Measurements from ENCODE around the gene RSPO1. TPM values are rescaled to one million over a fixed set of nuclear protein-coding genes. Genes with fewer than 3 reads are reported as not detected.

Gene RSPO1
- total RNA-seq, 1 experiment from 2014 or later = not detected

GRCh38 chr1:37631036-37631435 is 3.7 kb downstream of the RSPO1 start:
- POLR2A ChIA-PET (ENCODE audit: low non-redundant PET) = no interaction called here
- Histone ChIP-seq H3K4me1 (ENCODE audit: insufficient read depth, low read length, poor library complexity, severe bottlenecking) (no peaks in the 10 kb centered on the region), H3K4me3 (ENCODE audit: low read depth, low read length, poor library complexity, severe bottlenecking) (no peak overlapping the region), H3K36me3 (ENCODE audit: insufficient read depth, low read length, poor library complexity, severe bottlenecking) (no peaks in the 10 kb centered on the region), H3K27me3 (replicated peaks; ENCODE audit: insufficient read depth, low read depth, low read length, poor library complexity) (peaks cover 95% of the 10 kb centered on the region), H3K27ac (ENCODE audit: low read depth, low read length, poor library complexity, severe bottlenecking) (no peak overlapping the region), H3K9me3 (ENCODE audit: low read depth, low read length, poor library complexity, severe bottlenecking) (no peaks in the 10 kb centered on the region)
- DNase-seq (ENCODE audit: low spot score) = no peak
- TF ChIP-seq EZH2 (IDR thresholded peaks at IDR 0.05; ENCODE audit: borderline replicate concordance, low read depth, low read length, poor library complexity, severe bottlenecking) = no peak
- TF ChIP-seq CTCF (conservative IDR thresholded peaks at IDR 0.05; ENCODE audit: low read depth, low read length) = no peak
- intact Hi-C loops (cut with micrococcal nuclease; ENCODE audit: unreplicated experiment) = no loop called here
- CTCF ChIA-PET = no interaction called here
- no TSS peak for BruUV-seq (replicated peaks)

GRCh38 chr1:37630426-37631028 is 4.2 kb downstream of the RSPO1 start:
- H3K9me3 ChIP-seq (ENCODE audit: low read depth, low read length, poor library complexity, severe bottlenecking) = no peaks in the 10 kb centered on the region
- no TSS peak for BruUV-seq (replicated peaks)
- H3K27ac ChIP-seq (ENCODE audit: low read depth, low read length, poor library complexity, severe bottlenecking) = no peak overlapping the region
- ChIA-PET CTCF (no interaction called here), POLR2A (ENCODE audit: low non-redundant PET) (no interaction called here)
- TF ChIP-seq EZH2 (IDR thresholded peaks at IDR 0.05; ENCODE audit: borderline replicate concordance, low read depth, low read length, poor library complexity, severe bottlenecking) (no peak), CTCF (conservative IDR thresholded peaks at IDR 0.05; ENCODE audit: low read depth, low read length) (no peak)
- DNase-seq (ENCODE audit: low spot score) = no peak
- intact Hi-C loops (cut with micrococcal nuclease; ENCODE audit: unreplicated experiment) = no loop called here
- H3K4me1 ChIP-seq (ENCODE audit: insufficient read depth, low read length, poor library complexity, severe bottlenecking) = no peaks in the 10 kb centered on the region
- H3K4me3 ChIP-seq (ENCODE audit: low read depth, low read length, poor library complexity, severe bottlenecking) = no peak overlapping the region
- H3K27me3 ChIP-seq (replicated peaks; ENCODE audit: insufficient read depth, low read depth, low read length, poor library complexity) = peaks cover 92% of the 10 kb centered on the region
- no peaks in the 10 kb centered on the region for H3K36me3 ChIP-seq (ENCODE audit: insufficient read depth, low read length, poor library complexity, severe bottlenecking)

- H3K9me3 ChIP-seq (ENCODE audit: low read depth, low read length, poor library complexity, severe bottlenecking) = no peaks in the 10 kb centered on the region
- POLR2A ChIA-PET (ENCODE audit: low non-redundant PET) = no interaction called here
- H3K36me3 ChIP-seq (ENCODE audit: insufficient read depth, low read length, poor library complexity, severe bottlenecking) = no peaks in the 10 kb centered on the region
- intact Hi-C loops (cut with micrococcal nuclease; ENCODE audit: unreplicated experiment) = no loop called here
- no peak overlapping the region for H3K27ac ChIP-seq (ENCODE audit: low read depth, low read length, poor library complexity, severe bottlenecking)
- no peak for DNase-seq (ENCODE audit: low spot score)
- no peaks in the 10 kb centered on the region for H3K4me1 ChIP-seq (ENCODE audit: insufficient read depth, low read length, poor library complexity, severe bottlenecking)
- no peak overlapping the region for H3K4me3 ChIP-seq (ENCODE audit: low read depth, low read length, poor library complexity, severe bottlenecking)
- peaks cover 89% of the 10 kb centered on the region for H3K27me3 ChIP-seq (replicated peaks; ENCODE audit: insufficient read depth, low read depth, low read length, poor library complexity)
- no TSS peak for BruUV-seq (replicated peaks)
- no peak for TF ChIP-seq EZH2 (IDR thresholded peaks at IDR 0.05; ENCODE audit: borderline replicate concordance, low read depth, low read length, poor library complexity, severe bottlenecking)
- TF ChIP-seq CTCF (conservative IDR thresholded peaks at IDR 0.05; ENCODE audit: low read depth, low read length) = no peak
- CTCF ChIA-PET = no interaction called here
Observed at GRCh38 chr1:37629726-37630425, 4.8 kb downstream of the RSPO1 start.

Measured in A673 (cell line).